Measurements from ENCODE around the gene VRK2.

The VRK2 gene

GRCh38 chr2:58030771-58031170 lies 15.8 kb upstream of the VRK2 start:
- TF ChIP-seq, protein P1, sequence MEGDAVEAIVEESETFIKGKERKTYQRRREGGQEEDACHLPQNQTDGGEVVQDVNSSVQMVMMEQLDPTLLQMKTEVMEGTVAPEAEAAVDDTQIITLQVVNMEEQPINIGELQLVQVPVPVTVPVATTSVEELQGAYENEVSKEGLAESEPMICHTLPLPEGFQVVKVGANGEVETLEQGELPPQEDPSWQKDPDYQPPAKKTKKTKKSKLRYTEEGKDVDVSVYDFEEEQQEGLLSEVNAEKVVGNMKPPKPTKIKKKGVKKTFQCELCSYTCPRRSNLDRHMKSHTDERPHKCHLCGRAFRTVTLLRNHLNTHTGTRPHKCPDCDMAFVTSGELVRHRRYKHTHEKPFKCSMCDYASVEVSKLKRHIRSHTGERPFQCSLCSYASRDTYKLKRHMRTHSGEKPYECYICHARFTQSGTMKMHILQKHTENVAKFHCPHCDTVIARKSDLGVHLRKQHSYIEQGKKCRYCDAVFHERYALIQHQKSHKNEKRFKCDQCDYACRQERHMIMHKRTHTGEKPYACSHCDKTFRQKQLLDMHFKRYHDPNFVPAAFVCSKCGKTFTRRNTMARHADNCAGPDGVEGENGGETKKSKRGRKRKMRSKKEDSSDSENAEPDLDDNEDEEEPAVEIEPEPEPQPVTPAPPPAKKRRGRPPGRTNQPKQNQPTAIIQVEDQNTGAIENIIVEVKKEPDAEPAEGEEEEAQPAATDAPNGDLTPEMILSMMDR (IDR thresholded peaks at IDR 0.05; ENCODE audit: extremely low read depth, missing control alignments) = no peak
- DNase-seq (ENCODE audit: low spot score) = no peak

DNA sequence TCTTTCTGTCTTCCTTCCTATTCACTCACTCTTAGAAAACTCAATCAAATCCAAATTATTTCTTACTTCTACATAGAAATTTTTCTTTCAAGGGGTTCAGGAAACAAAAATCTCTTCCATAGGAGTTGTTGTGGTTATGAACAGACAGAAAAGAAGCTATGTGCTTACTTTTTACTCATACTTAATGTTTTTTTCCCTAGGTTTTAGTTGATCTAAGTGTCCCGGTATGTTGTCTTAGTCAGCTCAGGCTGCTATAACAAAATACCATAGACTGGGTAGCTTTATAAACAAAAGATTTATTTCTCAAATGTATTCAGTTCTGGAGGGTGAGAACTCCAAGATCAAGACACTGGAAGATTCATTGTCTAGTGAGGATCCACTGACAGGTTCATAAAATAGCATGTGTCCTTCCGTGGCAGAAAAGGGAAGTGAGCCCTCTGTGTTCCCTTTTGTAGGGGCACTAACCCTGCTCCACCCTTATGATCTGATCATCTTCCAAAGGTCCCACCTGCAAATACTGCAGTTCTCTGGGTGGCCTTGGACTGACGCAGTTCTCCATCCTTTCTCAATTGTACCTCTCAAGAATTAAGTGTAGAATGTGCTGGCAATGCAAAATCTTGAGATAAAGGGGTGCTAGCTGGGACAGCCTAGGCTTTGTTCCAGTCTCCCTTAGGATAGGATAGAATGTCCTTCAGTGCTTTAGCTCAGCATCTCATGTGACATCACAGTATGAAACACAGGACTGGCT lies 14.4 kb upstream of the VRK2 start:
- no peak for DNase-seq (ENCODE audit: low spot score)
- TF ChIP-seq, protein P1 (IDR thresholded peaks at IDR 0.05; ENCODE audit: extremely low read depth, missing control alignments) = no peak

DNA sequence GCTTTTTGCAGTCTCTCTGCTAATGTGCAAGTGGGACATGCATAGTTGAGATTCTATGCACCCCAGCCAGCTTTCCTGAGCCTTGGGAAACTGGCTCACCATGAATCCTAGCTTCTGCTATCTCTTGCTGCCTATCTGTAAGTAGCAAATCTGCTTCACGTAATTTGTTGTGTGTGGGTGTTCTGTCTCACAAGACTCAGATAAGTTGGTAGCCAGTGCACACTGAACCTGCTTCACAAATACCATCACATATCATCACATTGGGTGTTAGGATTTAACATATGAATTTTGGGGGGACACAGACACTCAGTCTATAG lies 13.9 kb upstream of the VRK2 start:
- no peak for DNase-seq (ENCODE audit: low spot score)

GRCh38 chr2:58033530-58033929 lies 13.1 kb upstream of the VRK2 start:
- TF ChIP-seq, protein P1 (IDR thresholded peaks at IDR 0.05; ENCODE audit: extremely low read depth, missing control alignments) = no peak
- DNase-seq (ENCODE audit: low spot score) = no peak

More for the DNA sequence above, 13.9 kb upstream of the VRK2 start:
- TF ChIP-seq, protein P1 (IDR thresholded peaks at IDR 0.05; ENCODE audit: extremely low read depth, missing control alignments) = no peak

DNA sequence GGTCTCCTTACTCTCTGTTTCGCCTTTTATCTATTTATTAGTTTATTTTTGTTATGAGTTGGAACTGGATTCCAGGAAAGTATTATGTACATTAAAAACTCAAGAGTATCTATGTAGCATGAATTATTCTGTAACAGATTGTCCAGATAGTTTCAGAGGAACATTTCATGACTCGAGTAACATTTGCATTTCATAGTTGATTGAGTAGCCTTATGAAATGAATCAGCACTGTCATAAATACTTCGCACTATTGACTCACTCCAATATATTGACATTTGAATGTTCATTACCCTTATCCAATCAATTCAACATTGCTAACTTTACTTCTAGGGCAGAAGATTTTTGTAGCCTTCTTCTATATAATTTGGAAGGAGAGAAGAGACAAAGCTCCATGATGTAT lies 11.3 kb upstream of the VRK2 start:
- peak; percentile 20 for DNase-seq (ENCODE audit: low spot score)
- TF ChIP-seq, protein P1 (IDR thresholded peaks at IDR 0.05; ENCODE audit: extremely low read depth, missing control alignments) = no peak

- TF ChIP-seq, protein P1 (IDR thresholded peaks at IDR 0.05; ENCODE audit: extremely low read depth, missing control alignments) = no peak
- DNase-seq (ENCODE audit: low spot score) = peak; percentile 26
These were observed 7.4 kb upstream of the VRK2 start for GRCh38 chr2:58039170-58039611.

GRCh38 chr2:58042486-58042970 lies 4.1 kb upstream of the VRK2 start:
- no peak for DNase-seq (ENCODE audit: low spot score)
- TF ChIP-seq, protein P1 (IDR thresholded peaks at IDR 0.05; ENCODE audit: extremely low read depth, missing control alignments) = no peak
